IPS-18c (cell line): Measurements from ENCODE around the gene GRB10.

ENCODE experiments used
- H3K4me3 ChIP-seq: 2 replicates; pipeline ENCODE4 v1.7.0; 2013; ENCODE audit warnings: low read depth, mild to moderate bottlenecking, low read length, moderate library complexity; ENCODE audit not compliant: insufficient read depth
- H3K9me3 ChIP-seq: one replicate; pipeline ENCODE4 v1.6.1; 2013; ENCODE audit warnings: mild to moderate bottlenecking, low read length, moderate library complexity; ENCODE audit not compliant: control insufficient read depth, insufficient read depth

Gene GRB10

GRCh38 chr7:50610521-50611277 is 172.0 kb downstream of the GRB10 start:
- H3K9me3 ChIP-seq, result no peaks in the 10 kb centered on the region
- H3K4me3 ChIP-seq, result no peak overlapping the region

DNA sequence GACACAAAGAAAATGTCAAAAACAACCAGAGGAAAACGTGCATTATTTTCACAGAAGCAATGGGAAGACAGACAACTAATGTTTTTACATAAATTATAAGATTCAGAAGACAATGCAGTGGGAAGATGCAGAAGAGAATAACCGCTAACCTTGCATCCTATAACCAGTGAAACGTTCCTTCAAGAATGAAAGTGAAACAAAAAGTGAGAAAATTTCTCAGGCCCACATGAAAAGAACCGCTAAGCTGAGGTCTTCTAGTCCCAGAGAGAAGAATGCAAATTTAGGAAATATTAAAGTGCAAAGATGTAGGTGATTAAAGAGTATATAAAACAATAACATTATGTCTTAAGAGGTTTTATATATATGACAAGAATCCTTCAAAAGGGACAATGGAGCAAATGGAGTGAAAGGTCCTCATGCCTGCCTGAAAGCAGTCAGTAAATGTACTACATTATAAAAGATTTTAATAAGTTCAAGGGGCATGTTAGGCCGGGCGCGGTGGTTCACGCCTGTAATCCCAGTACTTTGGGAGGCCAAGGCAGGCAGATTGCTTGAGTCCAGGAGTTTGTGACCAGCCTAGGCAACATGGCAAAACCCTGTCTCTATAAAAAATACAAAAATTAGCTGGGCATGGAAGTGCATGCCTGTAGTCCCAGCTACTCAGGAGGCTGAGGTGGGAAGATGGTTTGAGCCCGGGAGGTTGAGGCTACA is 174.3 kb downstream of the GRB10 start:
- Histone ChIP-seq H3K9me3 (no peaks in the 10 kb centered on the region), H3K4me3 (no peak overlapping the region)

DNA sequence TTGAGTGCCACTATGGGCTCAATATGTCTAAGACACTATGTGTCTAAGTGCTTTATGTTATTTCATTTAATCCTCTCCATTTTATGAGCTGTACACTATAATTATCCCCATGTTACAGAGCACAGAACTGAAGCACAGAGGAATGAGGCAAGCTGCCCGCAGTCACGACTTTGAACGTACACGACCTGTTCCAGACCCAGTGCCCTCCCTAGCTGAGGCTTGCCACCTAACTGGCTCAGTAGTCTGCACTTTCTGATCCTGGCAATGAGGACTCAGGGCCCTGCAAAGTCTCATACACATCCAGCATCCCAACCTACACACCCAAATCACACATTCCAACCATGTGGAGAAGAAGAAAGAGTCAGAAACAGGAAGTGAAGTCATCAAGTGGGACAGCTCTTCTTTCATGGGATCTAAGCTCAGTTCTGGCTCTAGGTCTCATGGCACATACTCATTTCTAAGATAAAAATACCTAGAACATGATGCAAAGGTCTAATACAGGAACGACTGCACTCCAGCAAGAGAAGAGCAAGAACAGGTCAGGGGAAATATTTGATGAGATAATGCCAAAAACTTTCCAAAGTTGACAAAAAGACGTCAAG is 175.1 kb downstream of the GRB10 start:
- Histone ChIP-seq H3K9me3 (no peaks in the 10 kb centered on the region), H3K4me3 (no peak overlapping the region)

DNA sequence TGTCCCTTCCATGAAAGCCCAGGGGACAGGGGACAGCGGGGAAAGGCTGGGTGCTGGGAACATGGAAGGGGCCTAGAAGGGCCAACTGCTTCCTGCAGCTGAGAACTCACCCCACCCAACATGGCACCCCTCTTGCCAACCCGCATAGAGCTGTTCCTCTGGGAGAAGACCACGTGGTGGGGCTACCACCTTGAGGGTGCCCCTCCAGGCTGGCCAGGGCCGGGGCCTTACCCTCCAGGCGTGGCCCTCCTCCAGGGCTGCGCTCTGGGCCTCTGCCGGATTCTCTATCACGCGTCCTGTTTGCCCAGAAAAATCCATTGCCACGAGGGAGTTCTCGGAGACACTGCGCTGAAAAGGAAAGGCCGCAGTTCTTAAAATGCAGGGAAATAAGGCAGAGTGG is 177.6 kb downstream of the GRB10 start:
- H3K9me3 ChIP-seq, result no peaks in the 10 kb centered on the region
- H3K4me3 ChIP-seq, result no peak overlapping the region

DNA sequence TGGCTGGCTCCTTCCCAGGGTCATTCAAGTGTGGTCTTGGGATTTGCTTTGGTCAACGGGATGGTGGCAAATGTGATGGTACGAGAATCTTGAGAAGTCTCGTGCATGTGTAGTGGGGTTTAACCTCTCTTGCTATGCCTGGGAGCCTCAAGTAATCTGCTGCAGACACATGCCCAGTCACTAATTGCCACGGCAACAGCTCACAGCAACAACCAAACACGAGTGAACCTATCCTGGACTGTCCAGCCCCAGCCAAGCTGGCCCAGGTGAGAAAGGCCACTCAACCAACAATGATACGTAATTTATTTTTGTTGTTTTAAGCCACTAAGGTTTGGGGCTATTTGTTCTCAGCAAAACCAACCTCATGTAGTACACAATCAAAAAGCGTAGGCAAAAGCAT is 179.4 kb downstream of the GRB10 start:
- Histone ChIP-seq H3K4me3 (no peak overlapping the region), H3K9me3 (no peaks in the 10 kb centered on the region)

- H3K4me3 ChIP-seq, result no peak overlapping the region
- no peaks in the 10 kb centered on the region for H3K9me3 ChIP-seq
Observed at GRCh38 chr7:50599385-50599784, 183.3 kb downstream of the GRB10 start.

DNA sequence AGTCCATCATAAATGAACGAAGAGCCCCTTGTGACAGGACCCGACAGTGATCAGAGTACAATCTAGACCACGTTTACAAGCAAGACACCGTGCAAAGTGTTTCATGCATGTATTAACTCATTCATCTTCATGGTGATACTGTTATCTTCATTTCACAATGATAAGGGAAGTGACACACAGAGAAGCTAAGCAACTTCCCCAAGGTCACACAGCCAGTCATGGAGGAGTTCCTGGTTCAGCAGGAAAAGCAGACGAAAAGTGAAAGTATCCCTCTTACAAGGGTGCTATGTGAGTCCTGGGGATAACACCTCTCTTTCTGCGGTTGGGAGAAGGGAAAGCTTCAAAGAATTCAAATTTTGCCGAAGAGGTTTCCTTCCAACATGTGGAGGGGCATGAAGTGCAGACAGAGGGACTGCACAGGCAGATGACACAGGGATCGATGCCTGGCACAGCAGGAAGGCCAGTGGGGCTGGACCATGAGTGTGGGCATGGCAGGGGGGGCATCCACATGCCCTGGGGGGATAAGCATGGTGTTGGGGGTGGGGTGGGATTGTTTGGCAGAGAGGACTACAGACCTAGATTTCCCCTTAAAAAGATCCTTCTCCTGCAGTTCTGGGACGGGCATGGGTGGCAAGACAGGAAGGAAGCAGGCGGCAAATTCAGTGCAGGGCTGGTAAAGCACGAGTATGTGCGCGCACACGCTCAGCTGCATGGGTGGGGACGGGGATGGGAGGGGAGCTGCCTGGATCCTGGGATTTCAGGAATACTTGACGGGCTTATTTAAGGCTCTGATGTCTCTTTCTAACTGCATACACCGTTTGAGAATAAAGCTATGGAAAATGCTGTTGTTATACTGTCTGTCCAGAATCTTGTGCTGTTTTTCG is 184.0 kb downstream of the GRB10 start:
- Histone ChIP-seq H3K9me3 (no peaks in the 10 kb centered on the region), H3K4me3 (no peak overlapping the region)

GRCh38 chr7:50596484-50596883 is 186.2 kb downstream of the GRB10 start:
- no peak overlapping the region for H3K4me3 ChIP-seq

GRCh38 chr7:50595491-50596102 is 187.1 kb downstream of the GRB10 start:
- peaks cover 4% of the 10 kb centered on the region for H3K9me3 ChIP-seq
- no peak overlapping the region for H3K4me3 ChIP-seq

More at GRCh38 chr7:50596484-50596883, 186.2 kb downstream of the GRB10 start:
- H3K9me3 ChIP-seq, result peaks cover 4% of the 10 kb centered on the region

GRCh38 chr7:50594734-50595485 is 187.8 kb downstream of the GRB10 start:
- H3K4me3 ChIP-seq, result no peak overlapping the region
- H3K9me3 ChIP-seq, result peaks cover 4% of the 10 kb centered on the region

GRCh38 chr7:50594136-50594535 is 188.6 kb downstream of the GRB10 start:
- no peak overlapping the region for H3K4me3 ChIP-seq
- H3K9me3 ChIP-seq, result peaks cover 4% of the 10 kb centered on the region

DNA sequence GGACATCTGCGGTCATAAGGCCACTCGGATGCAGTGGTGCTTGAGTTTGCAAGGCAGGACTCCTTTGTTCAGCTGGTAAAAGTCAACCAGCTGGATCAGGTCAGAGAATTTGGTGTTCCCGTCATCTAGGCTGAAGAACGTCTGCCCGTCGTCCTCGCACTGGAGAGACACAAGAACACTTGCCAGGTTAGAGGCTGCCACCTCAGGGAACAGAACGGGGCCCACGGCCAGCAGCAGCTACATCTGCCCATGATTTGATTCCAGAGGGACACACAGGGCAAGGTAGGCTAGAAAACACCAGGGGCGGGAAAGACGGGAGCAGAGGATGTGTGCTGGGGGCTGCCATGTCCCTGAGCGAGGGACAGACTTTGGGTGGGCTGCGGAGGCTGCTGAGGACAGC is 189.8 kb downstream of the GRB10 start:
- peaks cover 4% of the 10 kb centered on the region for H3K9me3 ChIP-seq
- H3K4me3 ChIP-seq, result no peak overlapping the region

GRCh38 chr7:50591480-50592438 is 190.9 kb downstream of the GRB10 start:
- H3K4me3 ChIP-seq, result no peak overlapping the region
- peaks cover 4% of the 10 kb centered on the region for H3K9me3 ChIP-seq

- Histone ChIP-seq H3K4me3 (no peak overlapping the region), H3K9me3 (peaks cover 4% of the 10 kb centered on the region)
Observed at GRCh38 chr7:50591098-50591479, 191.6 kb downstream of the GRB10 start.

DNA sequence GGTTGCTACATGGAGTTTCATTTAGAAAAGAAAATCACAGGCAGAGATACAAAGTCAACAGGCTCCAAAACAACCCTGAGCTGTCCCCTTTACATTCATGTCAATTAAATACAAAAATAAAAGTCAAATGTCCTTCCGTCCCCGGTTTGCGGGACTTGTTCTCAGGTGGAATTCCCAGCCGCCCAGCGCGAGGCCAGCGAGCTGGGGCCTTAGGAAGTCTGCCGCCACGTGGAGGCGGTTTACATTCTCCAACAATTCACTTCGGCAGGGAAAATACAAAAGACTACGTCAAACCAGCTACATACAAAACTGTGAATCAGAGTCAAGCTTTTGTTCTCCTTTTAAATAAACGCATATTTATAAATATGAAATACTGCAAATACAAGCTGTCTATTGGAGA is 192.2 kb downstream of the GRB10 start:
- H3K9me3 ChIP-seq, result peaks cover 4% of the 10 kb centered on the region
- no peak overlapping the region for H3K4me3 ChIP-seq
